Mesendoderm (in vitro differentiated cells): Measurements from ENCODE around the gene CDC42SE2.

Source experiments
- DNase-seq: peaks from one replicate; pipeline ENCODE4 v3.0.0; 2013
- H2AK5ac ChIP-seq: 2 replicates; pipeline ENCODE4 v1.6.1; 2013; ENCODE audit warnings: low read length, inconsistent platforms
- H2BK120ac ChIP-seq: 2 replicates; pipeline ENCODE4 v1.6.1; 2013; ENCODE audit warnings: low read depth, mild to moderate bottlenecking, low read length, moderate library complexity, mixed read lengths
- H2BK15ac ChIP-seq: replicated peaks from 2 replicates; pipeline ENCODE4 v1.6.1; 2013; ENCODE audit warnings: low read depth, mild to moderate bottlenecking, moderate library complexity
- H2BK5ac ChIP-seq: 2 replicates; pipeline ENCODE4 v1.6.1; 2013; ENCODE audit warnings: low read length, inconsistent platforms
- H3K18ac ChIP-seq: 2 replicates; pipeline ENCODE4 v1.6.1; 2013; ENCODE audit warnings: mild to moderate bottlenecking, low read length, mixed read lengths
- H3K23ac ChIP-seq: one replicate; pipeline ENCODE4 v1.6.1; 2013; ENCODE audit warnings: low read length
- H3K27ac ChIP-seq: 2 replicates; pipeline ENCODE4 v1.5.1; 2013; ENCODE audit warnings: low read depth, mild to moderate bottlenecking, inconsistent platforms, low read length, moderate library complexity
- H3K27me3 ChIP-seq: 2 replicates; pipeline ENCODE4 v1.6.1; 2013; ENCODE audit warnings: low read length, control low read depth, mild to moderate bottlenecking, inconsistent platforms; ENCODE audit not compliant: insufficient read depth, poor library complexity
- H3K36me3 ChIP-seq: 2 replicates; pipeline ENCODE4 v1.6.1; 2013; ENCODE audit warnings: low read length, inconsistent platforms; ENCODE audit not compliant: control insufficient read depth, insufficient read depth
- H3K4ac ChIP-seq: one replicate; pipeline ENCODE4 v1.6.1; 2013; ENCODE audit warnings: low read depth, mild to moderate bottlenecking, low read length, moderate library complexity
- H3K4me1 ChIP-seq: 2 replicates; pipeline ENCODE4 v1.6.1; 2013; ENCODE audit warnings: low read depth, low read length, inconsistent platforms; ENCODE audit not compliant: control insufficient read depth
- H3K4me2 ChIP-seq: 2 replicates; pipeline ENCODE4 v1.6.1; 2013; ENCODE audit warnings: low read length
- H3K4me3 ChIP-seq: 2 replicates; pipeline ENCODE4 v1.5.1; 2013; ENCODE audit warnings: mild to moderate bottlenecking, low read length
- H3K56ac ChIP-seq: one replicate; pipeline ENCODE4 v1.6.1; 2013; ENCODE audit warnings: low read length
- H3K79me1 ChIP-seq: 2 replicates; pipeline ENCODE4 v1.6.1; 2013; ENCODE audit warnings: low read length, inconsistent platforms
- H3K79me2 ChIP-seq: 2 replicates; pipeline ENCODE4 v1.6.1; 2013; ENCODE audit warnings: mild to moderate bottlenecking, low read length; ENCODE audit not compliant: control insufficient read depth, insufficient read depth
- H3K9ac ChIP-seq: 2 replicates; pipeline ENCODE4 v1.6.1; 2013; ENCODE audit warnings: low read length, inconsistent platforms
- H4K5ac ChIP-seq: one replicate; pipeline ENCODE4 v1.6.1; 2013; ENCODE audit warnings: low read length
- H4K8ac ChIP-seq: one replicate; pipeline ENCODE4 v1.6.1; 2013; ENCODE audit warnings: low read depth, mild to moderate bottlenecking, control low read depth, low read length, moderate library complexity
- WGBS: extraction: QIAGEN DNeasy Blood & Tissue Kit; methylation state at CpG from one replicate; pipeline ENCODE4 v1.1.7; 2013; ENCODE audit warnings: low lambda C conversion rate, missing lambda C conversion rate; ENCODE audit not compliant: insufficient coverage; ENCODE audit errors: extremely low coverage; 5-methylcytosine and 5-hydroxymethylcytosine counted together

The CDC42SE2 gene

GRCh38 chr5:131285703-131286399 lies 22.0 kb downstream of the CDC42SE2 start:
- no peak overlapping the region for H3K56ac ChIP-seq
- no peak overlapping the region for H2BK15ac ChIP-seq
- H3K9ac ChIP-seq, result no peak overlapping the region
- peaks cover 2% of the 10 kb centered on the region for H3K4me1 ChIP-seq
- no peak overlapping the region for H4K8ac ChIP-seq
- no peak overlapping the region for H3K4me3 ChIP-seq
- no peaks in the 10 kb centered on the region for H3K79me2 ChIP-seq
- H3K4me2 ChIP-seq, result no peak overlapping the region
- no peak overlapping the region for H3K27ac ChIP-seq
- no peaks in the 10 kb centered on the region for H3K36me3 ChIP-seq
- no CpG with 5 or more reads among the region's 1 CpG for WGBS
- H3K79me1 ChIP-seq, result peaks cover 4% of the 10 kb centered on the region
- H2AK5ac ChIP-seq, result no peak overlapping the region
- no peak overlapping the region for H3K18ac ChIP-seq
- no peak overlapping the region for H3K4ac ChIP-seq
- no peak overlapping the region for H2BK5ac ChIP-seq
- H3K27me3 ChIP-seq, result no peaks in the 10 kb centered on the region
- no peak for DNase-seq
- no peak overlapping the region for H3K23ac ChIP-seq
- no peak overlapping the region for H2BK120ac ChIP-seq
- no peak overlapping the region for H4K5ac ChIP-seq

GRCh38 chr5:131286400-131286715 lies 22.5 kb downstream of the CDC42SE2 start:
- Histone ChIP-seq H2BK5ac (no peak overlapping the region), H2BK120ac (no peak overlapping the region), H2AK5ac (no peak overlapping the region), H3K4me1 (no peaks in the 10 kb centered on the region), H3K36me3 (no peaks in the 10 kb centered on the region), H3K79me1 (peaks cover 4% of the 10 kb centered on the region), H3K23ac (no peak overlapping the region), H3K27ac (no peak overlapping the region), H3K9ac (no peak overlapping the region), H4K5ac (no peak overlapping the region), H3K4me3 (no peak overlapping the region), H3K56ac (no peak overlapping the region), H3K79me2 (no peaks in the 10 kb centered on the region), H2BK15ac (no peak overlapping the region), H3K27me3 (no peaks in the 10 kb centered on the region), H3K4me2 (no peak overlapping the region), H3K18ac (no peak overlapping the region), H3K4ac (no peak overlapping the region), H4K8ac (no peak overlapping the region)
- no CpG with 5 or more reads among the region's 5 CpGs for WGBS
- DNase-seq, result no peak

- Histone ChIP-seq H3K36me3 (no peaks in the 10 kb centered on the region), H2BK120ac (no peak overlapping the region), H4K5ac (no peak overlapping the region), H3K4me2 (no peak overlapping the region), H3K27ac (no peak overlapping the region), H4K8ac (no peak overlapping the region), H3K27me3 (no peaks in the 10 kb centered on the region), H3K23ac (no peak overlapping the region), H2BK15ac (no peak overlapping the region), H2BK5ac (no peak overlapping the region), H3K18ac (no peak overlapping the region), H3K4me1 (no peaks in the 10 kb centered on the region), H3K9ac (no peak overlapping the region), H3K79me2 (no peaks in the 10 kb centered on the region), H3K4ac (no peak overlapping the region), H3K79me1 (peaks cover 4% of the 10 kb centered on the region), H3K56ac (no peak overlapping the region), H3K4me3 (no peak overlapping the region), H2AK5ac (no peak overlapping the region)
- WGBS, result no CpG with 5 or more reads among the region's 1 CpG
- no peak for DNase-seq
Observed at GRCh38 chr5:131288328-131288727, 24.5 kb downstream of the CDC42SE2 start.

GRCh38 chr5:131289738-131290137 lies 25.9 kb downstream of the CDC42SE2 start:
- Histone ChIP-seq H3K4me1 (no peaks in the 10 kb centered on the region), H4K8ac (no peak overlapping the region), H3K27me3 (no peaks in the 10 kb centered on the region), H3K18ac (no peak overlapping the region), H2AK5ac (no peak overlapping the region), H2BK15ac (no peak overlapping the region), H3K4me2 (no peak overlapping the region), H3K79me1 (peaks cover 4% of the 10 kb centered on the region), H3K4me3 (no peak overlapping the region), H3K56ac (no peak overlapping the region), H2BK5ac (no peak overlapping the region), H3K9ac (no peak overlapping the region), H4K5ac (no peak overlapping the region), H3K23ac (no peak overlapping the region), H3K36me3 (no peaks in the 10 kb centered on the region), H2BK120ac (no peak overlapping the region), H3K79me2 (no peaks in the 10 kb centered on the region), H3K27ac (no peak overlapping the region), H3K4ac (no peak overlapping the region)
- no peak for DNase-seq
- no CpG with 5 or more reads among the region's 3 CpGs for WGBS

- no peak overlapping the region for H3K56ac ChIP-seq
- no peak overlapping the region for H3K4ac ChIP-seq
- H3K79me2 ChIP-seq, result peaks cover 1% of the 10 kb centered on the region
- H3K4me3 ChIP-seq, result no peak overlapping the region
- H2BK5ac ChIP-seq, result no peak overlapping the region
- H3K9ac ChIP-seq, result no peak overlapping the region
- H3K4me1 ChIP-seq, result no peaks in the 10 kb centered on the region
- DNase-seq, result no peak
- H3K27ac ChIP-seq, result no peak overlapping the region
- no peak overlapping the region for H2AK5ac ChIP-seq
- H2BK15ac ChIP-seq, result no peak overlapping the region
- H3K79me1 ChIP-seq, result peaks cover 2% of the 10 kb centered on the region
- H3K4me2 ChIP-seq, result no peak overlapping the region
- no peaks in the 10 kb centered on the region for H3K36me3 ChIP-seq
- no peak overlapping the region for H3K18ac ChIP-seq
- no peaks in the 10 kb centered on the region for H3K27me3 ChIP-seq
- no peak overlapping the region for H4K8ac ChIP-seq
- no peak overlapping the region for H3K23ac ChIP-seq
- H4K5ac ChIP-seq, result no peak overlapping the region
- H2BK120ac ChIP-seq, result no peak overlapping the region
- WGBS, result no CpG with 5 or more reads among the region's 2 CpGs
Observed at GRCh38 chr5:131296213-131296672, 32.4 kb downstream of the CDC42SE2 start.

- peaks cover 1% of the 10 kb centered on the region for H3K79me2 ChIP-seq
- H3K79me1 ChIP-seq, result peaks cover 2% of the 10 kb centered on the region
- DNase-seq, result no peak
- H3K4me2 ChIP-seq, result no peak overlapping the region
- no peak overlapping the region for H3K56ac ChIP-seq
- no CpG with 5 or more reads among the region's 5 CpGs for WGBS
- no peak overlapping the region for H2BK15ac ChIP-seq
- H2BK5ac ChIP-seq, result no peak overlapping the region
- no peaks in the 10 kb centered on the region for H3K27me3 ChIP-seq
- no peak overlapping the region for H4K5ac ChIP-seq
- H2AK5ac ChIP-seq, result no peak overlapping the region
- H3K23ac ChIP-seq, result no peak overlapping the region
- no peaks in the 10 kb centered on the region for H3K36me3 ChIP-seq
- no peak overlapping the region for H3K18ac ChIP-seq
- H3K4me1 ChIP-seq, result no peaks in the 10 kb centered on the region
- no peak overlapping the region for H2BK120ac ChIP-seq
- no peak overlapping the region for H3K27ac ChIP-seq
- no peak overlapping the region for H3K4ac ChIP-seq
- H3K9ac ChIP-seq, result no peak overlapping the region
- H3K4me3 ChIP-seq, result no peak overlapping the region
- H4K8ac ChIP-seq, result no peak overlapping the region
Observed at GRCh38 chr5:131297886-131298285, 34.0 kb downstream of the CDC42SE2 start.
